ENCODE data around the gene CBX7. TPM values are rescaled to one million over a fixed set of nuclear protein-coding genes. Genes with fewer than 3 reads are reported as not detected.
"Not testable (repeated sequence)": the region's sequence is repeated elsewhere in the genome, so short reads cannot be mapped to it uniquely, and the experiment has no call there.

The CBX7 gene
- total RNA-seq, 4 donors from 2014 or later, result 189 to 264 (median 206) TPM

DNA sequence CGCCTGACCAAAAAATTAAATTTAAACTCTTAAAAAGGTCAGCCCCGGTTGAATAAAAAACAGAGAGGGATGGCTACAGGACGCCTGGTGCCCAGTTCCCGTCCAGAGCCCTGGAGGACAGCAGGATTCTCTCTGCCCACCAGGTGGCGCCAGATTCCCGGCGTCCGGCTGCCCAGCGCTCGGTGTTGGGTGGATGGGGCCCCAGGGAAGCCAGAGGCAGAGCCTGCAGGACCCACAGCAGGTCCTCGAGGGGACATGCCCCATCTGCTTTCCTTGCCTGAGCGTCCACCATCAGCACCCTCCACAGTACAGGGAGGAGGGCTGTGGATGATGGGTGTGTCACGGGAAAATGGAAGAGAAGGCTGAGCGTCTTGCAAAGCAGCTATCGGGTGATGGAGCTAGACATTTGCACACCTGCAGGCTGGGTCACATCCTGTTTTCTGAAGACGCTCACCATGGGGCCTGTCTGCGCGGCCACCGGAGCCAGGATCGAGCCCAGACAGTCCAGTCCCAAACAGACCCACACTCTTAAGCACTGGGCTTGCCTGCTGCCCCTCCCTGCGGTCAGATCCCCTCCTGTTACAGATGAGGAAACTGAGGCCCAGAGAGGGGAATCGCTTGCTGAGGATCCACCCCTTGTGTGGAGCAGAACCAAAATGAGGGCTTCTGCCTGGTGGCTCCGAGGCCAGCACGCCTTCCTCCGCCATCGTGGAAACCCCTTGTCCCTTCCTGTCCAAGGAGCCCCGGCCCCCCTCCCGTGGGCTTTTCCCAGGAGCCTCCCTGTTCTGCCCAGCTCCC, 18.5 kb upstream of the CBX7 start:
- Histone ChIP-seq H3K27ac (peak overlapping the region in 3 of 4 donors; percentile 21 to 92 (median 48)), H3K4me3 (peak overlapping the region in 1 of 4 donors; percentile 23), H3K9me3 (no peaks in the 10 kb centered on the region), H3K27me3 (no peaks in the 10 kb centered on the region), H3K4me1 (peaks cover 3 to 57% (median 52%) of the 10 kb centered on the region in 4 donors), H3K36me3 (no peaks in the 10 kb centered on the region)
- peak; percentile 70 to 87 for DNase-seq (ENCODE audit: low spot score in 2 of 2)
- TF ChIP-seq CTCF (IDR thresholded peaks at IDR 0.05) (peak; percentile 94 to 98 (median 98)), POLR2A (IDR thresholded peaks at IDR 0.05) (no peak), EP300 (IDR thresholded peaks at IDR 0.05) (peak in 1 of 2 donors; percentile 45)
- WGBS, 2 donors, result 18 to 22% methylated on average over 25 to 28 of the region's 28 CpGs

DNA sequence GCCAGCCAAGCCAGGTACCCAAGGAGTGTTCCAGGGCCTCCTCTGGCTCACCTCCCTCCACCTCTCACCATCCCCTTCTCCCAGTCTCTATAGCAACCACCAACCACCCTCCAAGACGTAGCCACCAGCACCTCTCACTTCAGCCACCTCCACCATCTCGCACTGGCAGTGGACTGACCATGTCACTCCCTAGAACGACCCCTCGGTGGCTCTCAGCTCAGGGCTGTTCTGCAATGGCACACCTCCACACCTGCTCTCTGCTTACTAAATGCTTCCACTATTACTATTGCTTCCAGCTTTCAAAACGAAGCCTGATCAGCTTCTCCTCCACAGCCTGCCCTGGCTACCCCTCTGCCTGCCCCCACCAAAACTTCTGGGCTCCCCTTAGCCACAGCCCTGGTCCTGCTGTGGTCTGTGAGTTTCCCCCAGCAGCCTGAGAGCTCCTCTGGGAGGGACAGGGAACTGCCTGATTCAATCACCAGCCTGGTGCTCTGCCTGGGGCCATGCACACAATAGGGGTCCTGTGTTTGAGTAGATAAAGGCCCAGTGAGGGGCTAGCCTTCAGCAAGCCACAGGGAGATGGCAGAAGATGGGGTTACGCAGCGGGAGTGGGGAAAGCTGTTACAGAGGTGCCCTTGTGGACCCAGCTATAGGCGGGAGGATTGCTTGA, 17.5 kb upstream of the CBX7 start:
- H3K4me1 ChIP-seq, result peaks cover 3 to 46% (median 41%) of the 10 kb centered on the region in 4 donors
- H3K36me3 ChIP-seq, result no peaks in the 10 kb centered on the region
- no peaks in the 10 kb centered on the region for H3K27me3 ChIP-seq
- no peaks in the 10 kb centered on the region for H3K9me3 ChIP-seq
- no peak overlapping the region for H3K4me3 ChIP-seq
- no peak for TF ChIP-seq POLR2A (IDR thresholded peaks at IDR 0.05)
- TF ChIP-seq CTCF (IDR thresholded peaks at IDR 0.05), result no peak
- TF ChIP-seq EP300 (IDR thresholded peaks at IDR 0.05), result no peak
- no peak overlapping the region for H3K27ac ChIP-seq
- WGBS, 2 donors, result 59 to 61% methylated on average over 8 of the region's 8 CpGs
- DNase-seq (ENCODE audit: low spot score in 2 of 2), result no peak

GRCh38 chr22:39166547-39166946, 14.1 kb upstream of the CBX7 start:
- Histone ChIP-seq H3K27ac (no peak overlapping the region), H3K4me1 (peaks cover 0 to 13% (median 9%) of the 10 kb centered on the region in 4 donors), H3K27me3 (no peaks in the 10 kb centered on the region), H3K36me3 (no peaks in the 10 kb centered on the region), H3K9me3 (no peaks in the 10 kb centered on the region), H3K4me3 (no peak overlapping the region)
- TF ChIP-seq POLR2A (IDR thresholded peaks at IDR 0.05), result no peak
- DNase-seq (ENCODE audit: low spot score in 2 of 2), result no peak
- WGBS, 2 donors, result 89 to 93% methylated on average over 5 of the region's 5 CpGs

- H3K4me1 ChIP-seq, result peaks cover 0 to 19% (median 1%) of the 10 kb centered on the region in 4 donors
- not testable (repeated sequence) for H3K27me3 ChIP-seq, H3K27ac ChIP-seq, H3K36me3 ChIP-seq, H3K4me3 ChIP-seq, H3K9me3 ChIP-seq
- 90 to 93% methylated on average over 8 of the region's 8 CpGs for WGBS, 2 donors
- DNase-seq (ENCODE audit: low spot score in 2 of 2), result peak in 1 of 2 donors; percentile 13
Observed at GRCh38 chr22:39156093-39156492, 3.6 kb upstream of the CBX7 start.

DNA sequence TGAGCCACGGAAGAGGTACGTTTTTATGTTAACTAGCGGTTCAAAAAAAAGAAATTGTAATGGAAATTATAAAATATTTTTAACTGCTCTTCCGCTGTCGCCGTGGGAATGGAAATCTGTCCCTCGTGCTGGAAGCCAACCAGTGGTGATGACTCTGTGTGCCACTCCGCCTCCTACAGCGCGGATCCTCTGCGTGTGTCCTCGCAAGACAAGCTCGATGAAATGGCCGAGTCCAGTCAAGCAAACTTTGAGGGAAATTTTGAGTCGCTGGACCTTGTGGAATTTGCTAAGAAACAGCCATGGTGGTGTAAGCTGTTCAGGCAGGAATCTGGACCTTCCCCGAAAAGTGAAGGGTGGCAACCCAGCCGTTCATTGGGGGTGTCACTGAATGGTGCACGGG, 2.9 kb upstream of the CBX7 start:
- Histone ChIP-seq H3K4me3 (no peak overlapping the region), H3K36me3 (no peaks in the 10 kb centered on the region), H3K27me3 (no peaks in the 10 kb centered on the region), H3K9me3 (no peaks in the 10 kb centered on the region), H3K27ac (no peak overlapping the region), H3K4me1 (peaks cover 0 to 26% (median 6%) of the 10 kb centered on the region in 4 donors)
- DNase-seq (ENCODE audit: low spot score in 2 of 2), result peak in 1 of 2 donors; percentile 8
- WGBS, 2 donors, result 89 to 91% methylated on average over 18 of the region's 18 CpGs
- TF ChIP-seq EP300 (IDR thresholded peaks at IDR 0.05), result no peak
- no peak for TF ChIP-seq POLR2A (IDR thresholded peaks at IDR 0.05)
- TF ChIP-seq CTCF (IDR thresholded peaks at IDR 0.05), result no peak

DNA sequence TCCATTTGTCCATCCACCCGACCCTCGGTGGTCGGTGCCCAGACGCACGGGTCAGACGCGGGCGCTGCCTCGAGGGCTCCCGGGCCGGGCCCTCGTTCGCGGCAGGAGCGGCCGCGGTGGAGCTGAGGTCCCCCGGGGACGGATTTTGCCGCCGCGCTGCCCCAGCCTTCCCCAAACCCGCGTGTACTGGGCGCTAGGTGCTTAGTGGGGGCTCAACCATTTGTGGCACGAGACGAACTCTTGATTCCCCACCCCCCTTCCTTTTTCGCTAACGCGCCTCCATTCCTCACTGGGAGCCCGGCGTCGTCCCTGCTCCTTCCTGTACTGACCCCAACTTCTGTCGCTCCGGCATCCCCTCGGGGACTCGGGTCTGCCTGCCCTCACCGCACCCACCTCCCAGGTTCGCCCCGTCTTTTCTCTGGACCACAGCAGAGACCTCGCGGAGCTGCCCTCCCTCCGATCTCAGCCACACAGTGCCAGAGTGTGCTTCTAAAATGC, 789 bp upstream of the CBX7 start:
- peak overlapping the region; percentile 85 to 97 (median 92) for H3K4me3 ChIP-seq
- H3K27me3 ChIP-seq, result no peaks in the 10 kb centered on the region
- no peak for TF ChIP-seq CTCF (IDR thresholded peaks at IDR 0.05)
- peaks cover 0 to 47% (median 23%) of the 10 kb centered on the region in 4 donors for H3K4me1 ChIP-seq
- DNase-seq (ENCODE audit: low spot score in 2 of 2), result peak in 1 of 2 donors; percentile 21
- H3K27ac ChIP-seq, result peak overlapping the region; percentile 92 to 100 (median 98)
- peaks cover 0 to 10% (median 0%) of the 10 kb centered on the region in 3 donors for H3K36me3 ChIP-seq
- H3K9me3 ChIP-seq, result no peaks in the 10 kb centered on the region
- 2 to 3% methylated on average over 35 to 43 of the region's 43 CpGs for WGBS, 2 donors
